Measurements from ENCODE around the gene IZUMO1R.
"Not testable (repeated sequence)": the region's sequence is repeated elsewhere in the genome, so short reads cannot be mapped to it uniquely, and the experiment has no call there.

IZUMO1R gene

DNA sequence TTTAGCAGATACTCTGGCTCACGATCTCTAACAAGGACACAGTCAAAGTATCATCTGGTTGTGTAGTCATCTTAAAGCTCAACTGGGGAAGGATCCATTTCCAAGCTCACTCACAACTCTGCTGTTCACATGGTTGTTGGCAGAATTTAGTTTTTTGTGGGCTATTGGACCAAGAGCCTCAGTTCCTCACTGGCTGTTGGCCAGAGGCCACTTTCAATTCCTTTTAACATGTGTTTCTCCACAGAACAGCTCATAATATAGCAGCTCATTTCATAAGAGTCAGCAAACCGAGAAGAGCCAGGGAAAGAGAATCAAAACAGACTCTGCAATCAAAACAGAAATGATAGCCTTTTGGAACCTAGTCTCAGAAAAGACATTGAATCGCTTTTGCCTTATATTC is 22.6 kb downstream of the IZUMO1R start:
- no peak for DNase-seq

GRCh38 chr11:94328587-94329080 is 24.3 kb downstream of the IZUMO1R start:
- DNase-seq = no peak

- DNase-seq = no peak
These were observed 25.1 kb downstream of the IZUMO1R start for GRCh38 chr11:94329501-94329900.

GRCh38 chr11:94330789-94331188 is 26.4 kb downstream of the IZUMO1R start:
- DNase-seq = no peak

DNA sequence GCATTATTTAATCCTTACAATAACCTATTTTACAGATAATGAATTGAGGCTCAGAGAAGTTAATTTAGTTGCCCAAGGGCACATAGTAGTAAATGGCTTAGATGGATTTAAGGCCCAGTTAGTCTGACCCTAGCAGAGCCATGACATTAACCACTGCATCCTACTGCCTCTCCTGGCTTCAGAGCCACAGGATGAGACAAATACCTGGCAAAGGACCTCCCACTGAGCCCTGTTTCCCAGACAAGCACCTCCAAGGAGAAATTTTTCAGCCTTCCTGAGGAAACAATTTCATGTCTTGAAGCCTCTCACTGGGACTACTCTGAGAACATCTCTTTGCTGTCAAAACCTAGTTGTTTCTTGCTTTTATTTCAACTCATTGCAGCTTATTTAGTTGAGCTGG is 28.4 kb downstream of the IZUMO1R start:
- no peak for DNase-seq

- no peak for DNase-seq
These were observed 31.7 kb downstream of the IZUMO1R start for GRCh38 chr11:94336033-94336432.

DNA sequence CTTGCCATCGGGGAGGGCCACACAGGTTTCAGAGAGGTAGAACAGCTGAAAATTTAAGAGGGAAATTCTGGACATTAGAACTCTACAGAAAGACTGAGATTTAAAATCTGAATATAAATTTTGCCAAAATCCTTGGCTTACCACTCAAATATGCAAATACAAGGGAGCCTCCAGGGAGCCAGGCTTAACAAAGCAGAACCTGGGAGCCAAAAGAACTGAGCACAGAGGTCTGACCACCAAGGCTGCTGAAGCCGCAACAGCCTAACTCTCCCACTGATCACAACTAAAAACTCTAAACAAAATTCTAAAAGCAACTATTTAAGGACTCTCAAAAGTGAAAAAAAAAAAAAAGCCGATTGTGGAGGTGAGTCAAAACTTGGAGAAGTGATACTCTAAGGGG is 34.3 kb downstream of the IZUMO1R start:
- no peak for DNase-seq

DNA sequence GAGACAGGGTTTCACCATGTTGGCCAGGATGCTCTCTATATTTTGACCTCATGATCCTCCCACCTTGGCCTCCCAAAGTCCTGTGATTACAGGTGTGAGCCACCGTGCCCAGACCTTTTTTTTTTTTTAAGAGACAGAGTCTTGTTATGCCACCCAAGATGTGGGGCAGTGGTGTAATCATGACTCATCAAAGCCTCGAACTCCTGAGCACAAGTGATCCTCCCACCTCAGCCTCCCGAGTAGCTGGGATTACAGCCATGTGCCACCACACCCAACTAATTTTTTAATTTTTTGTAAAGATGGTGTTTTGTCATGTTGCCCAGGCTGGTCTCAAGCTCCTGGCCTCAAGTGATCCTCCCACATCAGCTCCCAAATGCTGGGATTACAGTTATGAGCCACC is 37.9 kb downstream of the IZUMO1R start:
- DNase-seq = no peak

GRCh38 chr11:94343495-94343894 is 39.1 kb downstream of the IZUMO1R start:
- no peak for DNase-seq

DNA sequence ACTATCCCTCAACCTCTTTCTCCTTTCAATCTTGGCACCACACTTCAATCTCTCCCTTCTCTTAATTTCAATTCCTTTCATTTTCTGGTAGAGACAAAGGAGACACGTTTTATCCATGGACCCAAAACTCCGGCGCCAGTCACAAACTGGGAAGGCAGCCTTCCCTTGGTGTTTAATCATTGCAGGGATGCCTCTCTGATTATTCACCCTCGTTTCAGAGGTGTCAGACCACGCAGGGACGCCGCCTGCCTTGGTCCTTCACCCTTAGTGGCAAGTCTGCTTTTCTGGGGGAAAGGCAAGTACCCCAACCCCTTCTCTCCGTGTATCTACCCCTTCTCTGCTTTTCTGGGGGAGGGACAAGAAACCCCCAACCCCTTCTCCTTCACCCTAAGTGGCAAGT is 41.9 kb downstream of the IZUMO1R start:
- DNase-seq = not testable (repeated sequence)

DNA sequence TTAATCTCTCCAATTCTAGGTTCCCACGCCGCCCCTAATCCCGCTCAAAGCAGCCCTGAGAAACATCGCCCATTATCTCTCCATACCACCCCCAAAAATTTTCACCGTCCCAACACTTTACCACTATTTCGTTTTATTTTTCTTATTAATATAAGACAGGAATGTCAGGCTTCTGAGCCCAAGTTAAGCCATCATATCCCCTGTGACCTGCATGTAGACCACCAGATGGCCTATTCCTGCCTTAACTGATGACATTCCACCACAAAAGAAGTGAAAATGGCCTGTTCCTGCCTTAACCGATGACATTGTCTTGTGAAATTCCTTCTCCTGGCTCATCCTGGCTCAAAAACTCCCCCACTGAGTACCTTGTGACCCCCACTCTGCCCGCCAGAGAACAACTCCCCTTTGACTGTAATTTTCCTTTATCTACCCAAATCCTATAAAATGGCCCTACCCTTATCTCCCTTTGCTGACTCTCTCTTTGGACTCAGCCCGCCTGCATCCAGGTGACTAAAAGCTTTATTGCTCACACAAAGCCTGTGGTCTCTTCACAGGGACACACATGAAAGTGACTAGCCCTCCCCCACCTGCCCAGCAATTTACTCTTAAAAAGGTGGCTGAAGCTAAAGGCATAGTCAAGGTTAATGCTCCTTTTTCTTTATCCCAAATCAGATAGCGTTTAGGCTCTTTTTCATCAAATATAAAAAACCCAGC is 46.6 kb downstream of the IZUMO1R start:
- not testable (repeated sequence) for DNase-seq
